HepG2 (cell line): ENCODE data around the gene ANKRD40CL. TPM values are rescaled to one million over a fixed set of nuclear protein-coding genes. Genes with fewer than 3 reads are reported as not detected.

Experiments
- CAMTA2 ChIP-seq: sonication (generic); formaldehyde crosslinking; IDR thresholded peaks from 2 replicates; pipeline ENCODE4 v1.4.0; 2020; ENCODE audit warnings: mild to moderate bottlenecking, missing genetic modification reagents, borderline replicate concordance
- GTF3A ChIP-seq: sonication (generic); formaldehyde crosslinking; conservative IDR thresholded peaks from 2 replicates; pipeline ENCODE4 v1.4.0; 2020; ENCODE audit warnings: mild to moderate bottlenecking, missing genetic modification reagents
- HOXA5 ChIP-seq: sonication (generic); formaldehyde crosslinking; IDR thresholded peaks from 2 replicates; pipeline ENCODE4 v1.4.0; 2020; ENCODE audit warnings: missing genetic modification reagents
- NR2F2 ChIP-seq: IDR thresholded peaks from 2 replicates; pipeline ENCODE4 v1.6.1; 2012; ENCODE audit warnings: low read depth, inconsistent platforms, borderline replicate concordance
- RFXAP ChIP-seq: sonication (generic); formaldehyde crosslinking; IDR thresholded peaks from 2 replicates; pipeline ENCODE4 v1.4.0; 2020; ENCODE audit warnings: missing genetic modification reagents, borderline replicate concordance
- ZBTB33 ChIP-seq: sonication (generic); formaldehyde crosslinking; IDR thresholded peaks from 2 replicates; pipeline ENCODE4 v1.4.0; 2020; ENCODE audit warnings: missing genetic modification reagents
- ZBTB7B ChIP-seq: sonication (generic); formaldehyde crosslinking; IDR thresholded peaks from 2 replicates; pipeline ENCODE4 v1.4.0; 2020; ENCODE audit warnings: missing genetic modification reagents
- ZC3H13 ChIP-seq: sonication (generic); formaldehyde crosslinking; IDR thresholded peaks from 2 replicates; pipeline ENCODE4 v1.8.1; 2023; ENCODE audit warnings: mild to moderate bottlenecking, missing genetic modification reagents, moderate library complexity
- ZNF343 ChIP-seq: sonication (generic); formaldehyde crosslinking; IDR thresholded peaks from 2 replicates; pipeline ENCODE4 v1.4.0; 2020; ENCODE audit warnings: mild to moderate bottlenecking, missing genetic modification reagents
- ZNF574 ChIP-seq: sonication (generic); formaldehyde crosslinking; IDR thresholded peaks from 2 replicates; pipeline ENCODE4 v1.4.0; 2020; ENCODE audit warnings: missing genetic modification reagents
- ZNF687 ChIP-seq: sonication (generic); formaldehyde crosslinking; IDR thresholded peaks from 2 replicates; pipeline ENCODE4 v1.5.1; 2020; ENCODE audit warnings: mild to moderate bottlenecking, missing genetic modification reagents, moderate library complexity
- ZNF709 ChIP-seq: sonication (generic); formaldehyde crosslinking; IDR thresholded peaks from 2 replicates; pipeline ENCODE4 v1.5.0; 2020; ENCODE audit warnings: mild to moderate bottlenecking, missing genetic modification reagents
- ZNF710 ChIP-seq: sonication (generic); formaldehyde crosslinking; IDR thresholded peaks from 2 replicates; pipeline ENCODE4 v1.5.0; 2020; ENCODE audit warnings: mild to moderate bottlenecking, missing genetic modification reagents, borderline replicate concordance
- polyA plus RNA-seq, 8 experiments: library from polyadenylated mRNA; depleted of rRNA in 3 of 8; stranded (reverse) in 7 of 8; unstranded in 1 of 8; fragments of >200 nt; fragmentation: Illumina TruSeq in 4 of 8; extraction: Trizol in 4 of 8; gene quantifications; 2 replicates each; pipeline versions ENCODE4 v1.2.1 to v1.2.3, GENCODE V29; 2011 to 2016; ENCODE audit warnings: low read depth in 4 of 8, missing spikeins in 1 of 8, mixed read lengths in 1 of 8; ENCODE audit not compliant: insufficient read depth in 1 of 8
- total RNA-seq, 5 experiments: library from RNA; depleted of rRNA; stranded (reverse); fragments of >200 nt; fragmentation: Illumina TruSeq; extraction: Trizol; gene quantifications; 2 replicates each; pipeline ENCODE4 v1.2.3, GENCODE V29; 2016; ENCODE audit warnings: low read depth in 1 of 5

The ANKRD40CL gene
- total and polyA plus RNA-seq, 2 of the 13 experiments (the other 11 are each of a cell fraction or from before 2014, with no cell fraction given): 0.03 to 0.11 TPM

GRCh38 chr17:50802609-50803571 is 35.6 kb upstream of the ANKRD40CL start (continued):
- TF ChIP-seq GTF3A (0 out of 2 replicates have a peak, but pooled peaks have one; percentile 48), ZNF574 (CRISPR knock-in tag) (0 out of 2 replicates have a peak, but pooled peaks have one; percentile 16), ZBTB7B (CRISPR knock-in tag) (peak; percentile 60), ZNF710 (CRISPR knock-in tag) (0 out of 2 replicates have a peak, but pooled peaks have one; percentile 42), ZNF709 (CRISPR knock-in tag) (0 out of 2 replicates have a peak, but pooled peaks have one; percentile 6), ZNF687 (peak; percentile 63), ZBTB33 (CRISPR knock-in tag) (no peak), CAMTA2 (CRISPR knock-in tag) (0 out of 2 replicates have a peak, but pooled peaks have one; percentile 60), ZC3H13 (peak; percentile 45; the same call in 1 of the 2 replicates), NR2F2 (peak; percentile 57), ZNF343 (CRISPR knock-in tag) (peak; percentile 68), RFXAP (CRISPR knock-in tag) (0 out of 2 replicates have a peak, but pooled peaks have one; percentile 44), HOXA5 (no peak; the same call in 1 of the 2 replicates)
